Sigmoid colon (tissue), 7 donors: Measurements from ENCODE around the gene VSTM2L. TPM values are rescaled to one million over a fixed set of nuclear protein-coding genes. Genes with fewer than 3 reads are reported as not detected.

Experiments
- DNase-seq: peaks from one replicate; pipeline ENCODE4 v3.0.0-alpha.2; 2019
- H3K27ac ChIP-seq, 4 donors: fragments of 200-600 bp; sonication (generic); one replicate each; pipeline ENCODE4 v1.5.1; 2016 to 2019; ENCODE audit warnings: mild to moderate bottlenecking in 1 of 4
- H3K27me3 ChIP-seq, 3 donors: fragments of 200-600 bp; sonication (generic); one replicate each; pipeline ENCODE4 v1.5.1; 2019; ENCODE audit warnings: mild to moderate bottlenecking in 1 of 3
- H3K36me3 ChIP-seq, 4 donors: fragments of 200-600 bp; sonication (generic); one replicate each; pipeline ENCODE4 v1.5.1; 2016 to 2019
- H3K4me1 ChIP-seq, 4 donors: fragments of 200-600 bp; sonication (generic); one replicate each; pipeline ENCODE4 v1.5.1; 2017 to 2019
- H3K4me3 ChIP-seq, 4 donors: fragments of 200-600 bp; sonication (generic); one replicate each; pipeline ENCODE4 v1.5.1; 2017 to 2019; ENCODE audit warnings: mild to moderate bottlenecking in 2 of 4, moderate library complexity in 1 of 4
- H3K9me3 ChIP-seq, 4 donors: fragments of 200-600 bp in 3 of 4; sonication (generic) in 3 of 4; one replicate each; pipeline versions ENCODE4 v1.5.1 to v1.6.1; 2013 to 2019
- EP300 ChIP-seq, 4 donors: sonication (generic); formaldehyde crosslinking; IDR thresholded peaks; one replicate each; pipeline ENCODE4 v1.6.1; 2017; ENCODE audit warnings: antibody characterized with exemption in 4 of 4
- POLR2A ChIP-seq, 2 donors: fragments of 450-650 bp; IDR thresholded peaks; one replicate each; pipeline ENCODE4 v1.6.1; 2016; ENCODE audit warnings: antibody characterized with exemption in 2 of 2, mild to moderate bottlenecking in 2 of 2, moderate library complexity in 2 of 2
- POLR2AphosphoS5 ChIP-seq, 4 donors: sonication (generic); formaldehyde crosslinking; IDR thresholded peaks; one replicate each; pipeline ENCODE4 v1.6.1; 2017; ENCODE audit warnings: antibody characterized with exemption in 4 of 4
- WGBS, 2 donors: extraction: QIAGEN DNeasy Blood & Tissue Kit; methylation state at CpG; one replicate each; pipeline ENCODE4 v1.1.7; 2013; 5-methylcytosine and 5-hydroxymethylcytosine counted together
- intact Hi-C: fragments of 100-400 bp; cut with DNase I; formaldehyde crosslinking; loops from one replicate; pipeline ENCODE4 v1.15.1; 2023
- polyA plus RNA-seq, 3 donors: library from polyadenylated mRNA; stranded (reverse); fragments of 200-250 nt; gene quantifications; one replicate each; pipeline ENCODE4 v1.2.3, GENCODE V29; 2013
- total RNA-seq, 4 donors: library from RNA; depleted of rRNA; stranded (reverse); fragments of >200 nt; gene quantifications; one replicate each; pipeline ENCODE4 v1.1.0, GENCODE V29; 2016
- TF ChIP-seq, protein P1 (sequence below), 4 experiments: fragments of 450-650 bp in 3 of 4; fragments of 200-600 bp in 1 of 4; IDR thresholded peaks; one replicate each; pipeline ENCODE4 v1.5.1; 2016 to 2019; ENCODE audit warnings: antibody characterized with exemption in 4 of 4, mild to moderate bottlenecking in 3 of 4, moderate library complexity in 2 of 4
- donor health status: healthy with polysubstance abuse.
- donor health status: Bipolar disorder and iron deficiency.
- donor health status: healthy.

VSTM2L gene
- total and polyA plus RNA-seq, 7 donors, result 1.5 to 3.4 (median 2.5) TPM; not detected in 2

DNA sequence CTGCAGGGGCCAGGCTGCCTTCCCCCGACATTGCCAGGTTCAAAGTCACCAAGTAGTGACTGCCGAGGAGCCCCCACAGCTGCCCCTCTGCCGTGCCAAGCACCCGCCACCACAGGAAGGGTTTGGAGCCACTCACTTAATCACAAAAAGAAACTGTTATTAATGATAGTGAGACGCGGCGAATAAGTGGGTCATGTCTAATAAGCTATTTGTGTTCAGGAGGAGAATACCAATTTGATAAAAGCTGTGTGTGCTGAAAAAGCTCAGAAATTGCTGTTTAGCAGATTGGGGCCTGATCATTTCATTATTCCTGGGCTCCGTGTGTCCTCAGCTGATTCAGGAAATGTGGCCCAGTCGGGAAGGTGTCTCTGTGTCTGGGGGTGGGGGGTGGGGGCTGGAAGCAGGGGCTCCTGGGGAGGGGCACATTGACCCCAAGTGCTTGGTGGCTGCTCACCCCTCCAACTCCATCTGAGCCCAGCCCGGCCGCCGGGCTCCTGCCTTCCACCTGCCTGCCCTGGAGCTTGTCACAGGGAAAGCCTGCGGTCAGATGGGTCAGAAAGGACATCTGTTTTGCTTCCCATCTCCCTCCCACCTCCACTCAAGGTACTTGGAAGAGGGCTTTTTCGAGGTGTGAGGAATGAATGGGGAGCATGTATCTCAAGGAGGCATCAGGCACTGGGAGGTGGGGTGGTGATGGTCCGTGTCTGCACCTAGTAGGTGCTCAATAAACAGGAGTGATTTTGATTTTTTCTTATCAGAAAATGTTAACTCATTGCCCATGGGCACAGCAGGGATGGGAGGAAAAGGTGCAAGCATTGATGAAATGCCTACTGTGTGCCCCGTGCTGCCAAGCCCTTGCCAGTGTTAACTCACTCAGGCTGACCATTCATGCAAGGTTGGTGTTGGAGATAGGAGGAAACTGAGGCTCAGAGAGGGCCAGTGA lies 3.0 kb downstream of the VSTM2L start:
- no peak for TF ChIP-seq POLR2A (IDR thresholded peaks at IDR 0.05)
- DNase-seq, result no peak
- Histone ChIP-seq H3K36me3 (no peaks in the 10 kb centered on the region), H3K27me3 (peaks cover 9 to 54% (median 13%) of the 10 kb centered on the region in 3 donors), H3K4me1 (peaks cover 0 to 30% (median 20%) of the 10 kb centered on the region in 4 donors), H3K27ac (no peak overlapping the region), H3K4me3 (no peak overlapping the region), H3K9me3 (no peaks in the 10 kb centered on the region)
- WGBS, 2 donors, result 74 to 79% methylated on average over 16 of the region's 16 CpGs
- intact Hi-C loops, result no loop called here

DNA sequence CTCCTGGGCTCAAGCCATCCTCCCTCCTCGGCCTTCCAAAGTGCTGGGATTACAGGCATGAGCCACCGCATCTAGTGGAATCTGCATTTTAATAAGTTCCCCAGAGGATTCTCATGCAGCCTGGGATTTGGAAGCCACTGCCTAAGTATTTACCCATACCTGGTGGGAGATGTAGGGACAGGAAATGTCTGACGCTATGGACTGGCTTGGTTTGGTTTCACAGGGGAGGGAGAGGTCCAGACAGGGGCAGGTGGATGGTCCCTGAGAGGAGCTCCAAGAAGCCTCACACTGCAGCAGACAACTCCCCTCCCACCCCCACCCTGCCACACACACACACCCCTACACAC lies 4.4 kb downstream of the VSTM2L start:
- no peaks in the 10 kb centered on the region for H3K36me3 ChIP-seq
- DNase-seq, result no peak
- peaks cover 0 to 30% (median 18%) of the 10 kb centered on the region in 4 donors for H3K4me1 ChIP-seq
- H3K4me3 ChIP-seq, result no peak overlapping the region
- H3K27me3 ChIP-seq, result peaks cover 9 to 53% (median 12%) of the 10 kb centered on the region in 3 donors
- TF ChIP-seq, protein P1, sequence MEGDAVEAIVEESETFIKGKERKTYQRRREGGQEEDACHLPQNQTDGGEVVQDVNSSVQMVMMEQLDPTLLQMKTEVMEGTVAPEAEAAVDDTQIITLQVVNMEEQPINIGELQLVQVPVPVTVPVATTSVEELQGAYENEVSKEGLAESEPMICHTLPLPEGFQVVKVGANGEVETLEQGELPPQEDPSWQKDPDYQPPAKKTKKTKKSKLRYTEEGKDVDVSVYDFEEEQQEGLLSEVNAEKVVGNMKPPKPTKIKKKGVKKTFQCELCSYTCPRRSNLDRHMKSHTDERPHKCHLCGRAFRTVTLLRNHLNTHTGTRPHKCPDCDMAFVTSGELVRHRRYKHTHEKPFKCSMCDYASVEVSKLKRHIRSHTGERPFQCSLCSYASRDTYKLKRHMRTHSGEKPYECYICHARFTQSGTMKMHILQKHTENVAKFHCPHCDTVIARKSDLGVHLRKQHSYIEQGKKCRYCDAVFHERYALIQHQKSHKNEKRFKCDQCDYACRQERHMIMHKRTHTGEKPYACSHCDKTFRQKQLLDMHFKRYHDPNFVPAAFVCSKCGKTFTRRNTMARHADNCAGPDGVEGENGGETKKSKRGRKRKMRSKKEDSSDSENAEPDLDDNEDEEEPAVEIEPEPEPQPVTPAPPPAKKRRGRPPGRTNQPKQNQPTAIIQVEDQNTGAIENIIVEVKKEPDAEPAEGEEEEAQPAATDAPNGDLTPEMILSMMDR (IDR thresholded peaks at IDR 0.05), result no peak
- TF ChIP-seq POLR2A (IDR thresholded peaks at IDR 0.05) (no peak), EP300 (IDR thresholded peaks at IDR 0.05) (no peak), POLR2AphosphoS5 (IDR thresholded peaks at IDR 0.05) (no peak)
- H3K27ac ChIP-seq, result peak overlapping the region in 1 of 4 donors; percentile 11
- 48 to 52% methylated on average over 3 of the region's 3 CpGs for whole genome bisulfite sequencing, 2 donors
- intact Hi-C loops, result no loop called here
- H3K9me3 ChIP-seq, result no peaks in the 10 kb centered on the region

DNA sequence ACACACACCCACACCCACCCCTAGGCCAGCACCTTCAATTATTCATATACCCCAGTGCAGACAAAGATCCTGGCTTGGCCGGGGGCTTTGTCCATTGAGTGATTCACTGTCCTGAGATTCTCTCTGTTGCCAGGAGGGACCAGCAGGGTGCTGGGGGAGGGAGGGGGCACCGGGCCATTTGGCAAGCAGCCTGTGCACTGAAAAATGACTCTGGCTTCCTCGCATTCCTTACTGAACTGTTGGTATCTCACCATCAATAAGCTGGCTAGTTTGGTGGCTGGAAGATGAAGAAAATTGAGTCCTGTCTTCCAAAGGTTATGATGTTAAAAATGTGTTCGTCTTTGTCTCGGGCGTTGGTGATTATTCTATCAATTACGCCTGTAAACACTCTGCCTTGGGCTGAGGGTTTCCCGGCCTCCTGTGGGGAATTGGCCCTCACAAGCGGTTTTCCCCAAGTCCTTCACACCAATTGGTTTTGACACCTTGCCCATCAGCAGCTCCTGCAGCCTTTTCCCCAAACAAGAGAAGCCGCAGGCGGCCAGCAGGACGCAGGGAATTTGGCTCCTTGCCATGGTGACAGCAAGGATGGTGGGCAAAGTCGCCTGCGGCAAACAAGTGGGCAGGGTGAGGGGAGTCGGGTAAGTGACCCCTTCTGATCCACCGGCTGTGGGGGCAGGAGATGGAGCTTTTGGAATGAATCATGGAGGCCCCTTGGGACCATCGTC lies 4.9 kb downstream of the VSTM2L start:
- Histone ChIP-seq H3K4me1 (peaks cover 0 to 29% (median 13%) of the 10 kb centered on the region in 4 donors), H3K36me3 (no peaks in the 10 kb centered on the region), H3K27ac (no peak overlapping the region), H3K9me3 (no peaks in the 10 kb centered on the region), H3K27me3 (peaks cover 5 to 53% (median 7%) of the 10 kb centered on the region in 3 donors), H3K4me3 (no peak overlapping the region)
- TF ChIP-seq, protein P1 (IDR thresholded peaks at IDR 0.05), result no peak
- TF ChIP-seq POLR2A (IDR thresholded peaks at IDR 0.05) (no peak), EP300 (IDR thresholded peaks at IDR 0.05) (no peak), POLR2AphosphoS5 (IDR thresholded peaks at IDR 0.05) (no peak)
- no peak for DNase-seq
- intact Hi-C loops, result no loop called here
- 43 to 45% methylated on average over 17 of the region's 17 CpGs for WGBS, 2 donors

DNA sequence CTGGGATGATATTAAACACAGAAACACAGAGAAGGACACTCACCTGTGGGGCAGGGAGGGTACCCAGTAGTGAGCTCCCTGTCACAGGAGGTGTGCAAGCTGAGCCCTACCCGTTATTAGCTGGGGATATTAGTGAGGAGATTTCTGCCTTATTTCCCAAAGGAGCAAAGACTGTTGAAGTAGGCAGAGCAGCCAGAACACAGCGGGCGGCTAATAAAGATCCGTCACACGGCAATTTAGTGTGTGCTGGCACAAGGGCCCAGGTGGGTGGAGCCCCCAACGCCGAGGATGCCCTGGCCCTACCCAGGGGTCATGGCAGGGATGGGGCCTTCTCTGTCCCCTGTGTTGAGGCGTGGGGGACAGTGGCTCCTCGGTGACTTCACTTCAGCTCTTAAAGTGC lies 8.3 kb downstream of the VSTM2L start:
- no peaks in the 10 kb centered on the region for H3K36me3 ChIP-seq
- no peak overlapping the region for H3K4me3 ChIP-seq
- H3K4me1 ChIP-seq, result peaks cover 0 to 40% (median 24%) of the 10 kb centered on the region in 4 donors
- peaks cover 0 to 58% (median 10%) of the 10 kb centered on the region in 3 donors for H3K27me3 ChIP-seq
- no peaks in the 10 kb centered on the region for H3K9me3 ChIP-seq
- DNase-seq, result no peak
- 25 to 65% methylated on average over 9 of the region's 9 CpGs for WGBS, 2 donors
- H3K27ac ChIP-seq, result no peak overlapping the region
- no peak for TF ChIP-seq EP300 (IDR thresholded peaks at IDR 0.05)
- TF ChIP-seq, protein P1 (IDR thresholded peaks at IDR 0.05), result no peak
- no peak for TF ChIP-seq POLR2A (IDR thresholded peaks at IDR 0.05)
- no peak for TF ChIP-seq POLR2AphosphoS5 (IDR thresholded peaks at IDR 0.05)
- intact Hi-C loops, result no loop called here

DNA sequence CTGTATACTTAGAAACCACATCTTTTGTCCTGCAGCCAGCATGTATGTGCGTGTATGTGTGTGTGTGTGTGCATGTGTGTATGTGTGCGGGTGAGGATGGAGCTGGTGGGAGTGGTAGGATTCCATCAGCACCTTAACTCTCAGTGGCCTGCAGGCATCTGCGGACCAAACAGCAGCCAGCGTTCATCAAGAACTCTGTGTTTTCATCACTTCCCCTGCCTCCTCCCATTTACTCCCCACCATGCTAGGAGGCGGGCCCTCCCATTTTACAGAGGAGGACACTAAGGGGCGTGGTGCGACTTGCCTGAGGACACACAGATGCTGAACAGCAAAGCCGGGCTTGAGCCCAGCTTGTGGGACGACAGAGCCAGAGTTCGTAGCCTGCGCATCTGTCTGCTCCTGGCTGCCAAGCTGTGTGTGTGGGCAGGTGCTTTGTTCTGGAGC lies 8.9 kb downstream of the VSTM2L start:
- peaks cover 0 to 62% (median 10%) of the 10 kb centered on the region in 3 donors for H3K27me3 ChIP-seq
- no peaks in the 10 kb centered on the region for H3K36me3 ChIP-seq
- H3K9me3 ChIP-seq, result no peaks in the 10 kb centered on the region
- 18 to 22% methylated on average over 11 of the region's 11 CpGs for WGBS, 2 donors
- H3K4me1 ChIP-seq, result peaks cover 0 to 43% (median 27%) of the 10 kb centered on the region in 4 donors
- H3K27ac ChIP-seq, result no peak overlapping the region
- DNase-seq, result peak; percentile 94
- TF ChIP-seq POLR2AphosphoS5 (IDR thresholded peaks at IDR 0.05), result peak in 2 of 4 donors; percentile 14 to 26
- TF ChIP-seq, protein P1 (IDR thresholded peaks at IDR 0.05), result no peak
- TF ChIP-seq EP300 (IDR thresholded peaks at IDR 0.05), result no peak
- no peak for TF ChIP-seq POLR2A (IDR thresholded peaks at IDR 0.05)
- intact Hi-C loops, result no loop called here
- H3K4me3 ChIP-seq, result no peak overlapping the region
